GM12874 (cell line): Measurements from ENCODE around the gene EYS.

Source experiments
- TF ChIP-seq, protein P1 (sequence below): IDR thresholded peaks from 2 replicates; pipeline ENCODE4 v1.5.1; 2011; ENCODE audit warnings: low read depth, mild to moderate bottlenecking, control low read depth, low read length, moderate library complexity; ENCODE audit not compliant: insufficient read depth

The EYS gene

DNA sequence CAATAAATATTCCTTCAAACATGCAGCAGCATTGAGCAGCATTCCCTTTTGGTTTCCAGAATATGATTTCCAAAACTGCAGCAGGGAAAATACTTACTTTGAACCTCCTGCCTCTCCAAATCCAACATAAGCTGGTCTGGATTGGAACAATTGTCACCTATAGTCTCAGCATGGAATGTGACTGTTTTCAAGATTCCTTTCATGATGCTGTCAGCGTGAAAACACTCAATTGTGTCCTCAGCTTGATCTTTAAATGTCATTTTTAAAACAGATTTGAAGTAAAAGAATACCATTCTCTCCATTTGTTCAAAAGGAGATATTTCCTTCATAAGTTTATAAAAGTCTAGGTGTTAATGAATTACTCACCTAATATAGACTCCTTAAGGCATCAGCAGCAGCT lies 993.9 kb downstream of the EYS start:
- TF ChIP-seq, protein P1, sequence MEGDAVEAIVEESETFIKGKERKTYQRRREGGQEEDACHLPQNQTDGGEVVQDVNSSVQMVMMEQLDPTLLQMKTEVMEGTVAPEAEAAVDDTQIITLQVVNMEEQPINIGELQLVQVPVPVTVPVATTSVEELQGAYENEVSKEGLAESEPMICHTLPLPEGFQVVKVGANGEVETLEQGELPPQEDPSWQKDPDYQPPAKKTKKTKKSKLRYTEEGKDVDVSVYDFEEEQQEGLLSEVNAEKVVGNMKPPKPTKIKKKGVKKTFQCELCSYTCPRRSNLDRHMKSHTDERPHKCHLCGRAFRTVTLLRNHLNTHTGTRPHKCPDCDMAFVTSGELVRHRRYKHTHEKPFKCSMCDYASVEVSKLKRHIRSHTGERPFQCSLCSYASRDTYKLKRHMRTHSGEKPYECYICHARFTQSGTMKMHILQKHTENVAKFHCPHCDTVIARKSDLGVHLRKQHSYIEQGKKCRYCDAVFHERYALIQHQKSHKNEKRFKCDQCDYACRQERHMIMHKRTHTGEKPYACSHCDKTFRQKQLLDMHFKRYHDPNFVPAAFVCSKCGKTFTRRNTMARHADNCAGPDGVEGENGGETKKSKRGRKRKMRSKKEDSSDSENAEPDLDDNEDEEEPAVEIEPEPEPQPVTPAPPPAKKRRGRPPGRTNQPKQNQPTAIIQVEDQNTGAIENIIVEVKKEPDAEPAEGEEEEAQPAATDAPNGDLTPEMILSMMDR = no peak

DNA sequence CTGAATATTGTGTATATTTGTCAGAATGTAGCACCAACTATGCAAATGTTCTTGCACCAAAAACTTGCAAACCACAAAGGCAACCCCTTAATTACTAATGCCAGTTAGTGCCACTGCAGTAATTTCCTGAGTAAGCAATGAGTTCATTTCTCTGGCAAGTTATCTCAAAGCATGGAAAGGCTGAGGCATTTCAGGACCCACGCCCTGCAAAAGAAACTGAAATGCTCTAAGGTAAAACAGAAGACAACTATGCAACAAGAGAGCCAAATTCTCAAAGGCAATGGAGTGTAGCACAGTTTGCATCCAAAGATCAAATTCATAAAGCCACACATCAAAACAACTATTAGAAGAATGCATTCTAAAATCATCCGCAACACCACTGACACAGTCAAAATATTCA lies 994.4 kb downstream of the EYS start:
- TF ChIP-seq, protein P1 = no peak

DNA sequence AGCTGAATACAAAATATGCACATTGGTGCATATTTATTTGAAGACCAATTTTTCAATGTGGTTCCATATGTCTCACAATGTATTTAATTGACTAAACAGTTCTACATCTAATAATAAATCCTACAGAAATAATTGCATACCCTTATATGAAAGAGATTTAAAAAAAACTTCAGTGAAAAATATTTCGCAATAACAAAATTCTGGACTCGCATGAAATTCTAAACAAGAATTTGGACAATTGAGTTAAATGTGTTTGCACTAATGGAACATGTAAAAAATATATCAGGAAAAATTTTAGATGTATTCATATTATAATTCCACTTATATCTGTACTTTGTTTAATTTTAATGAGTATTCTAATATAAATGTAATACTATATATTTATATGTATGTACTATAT lies 1003.1 kb downstream of the EYS start:
- TF ChIP-seq, protein P1 = no peak

DNA sequence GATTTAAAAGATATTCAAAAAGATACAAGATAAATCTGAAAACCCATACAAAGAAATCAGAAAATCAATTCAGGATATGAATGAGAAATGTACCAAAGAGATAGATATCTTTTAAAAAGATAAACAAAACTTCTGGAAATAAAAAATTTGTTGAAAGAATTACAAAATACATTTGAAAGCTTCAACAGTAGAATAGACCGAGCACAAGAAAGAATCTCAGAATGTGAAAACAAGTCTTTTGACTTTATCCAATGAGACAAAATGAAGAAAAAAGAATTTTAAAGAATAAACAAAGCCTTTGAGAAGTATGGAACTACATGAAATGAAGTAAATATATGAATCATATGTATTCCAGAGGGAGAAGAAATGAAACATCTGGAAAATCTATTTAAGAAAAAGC lies 1011.0 kb downstream of the EYS start:
- TF ChIP-seq, protein P1 = no peak

DNA sequence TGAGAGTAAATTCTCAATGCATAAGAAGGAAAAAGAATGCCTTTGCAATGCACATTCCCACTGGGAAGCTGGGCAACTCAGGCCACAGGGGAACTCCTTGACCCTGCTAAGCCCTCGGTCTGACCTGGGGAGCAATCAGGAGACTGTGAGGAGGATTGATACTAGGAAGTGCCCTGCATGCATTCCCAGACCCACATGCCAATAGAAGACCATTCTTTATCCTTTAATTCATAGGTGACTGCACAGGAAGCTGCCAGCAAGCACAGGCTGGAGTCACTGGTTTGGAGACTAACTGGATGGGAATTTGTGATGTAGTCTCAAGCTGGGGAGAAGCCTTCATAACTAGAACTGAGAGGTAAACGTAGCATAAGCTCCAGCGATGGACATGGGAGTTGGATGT lies 1012.7 kb downstream of the EYS start:
- TF ChIP-seq, protein P1 = no peak

DNA sequence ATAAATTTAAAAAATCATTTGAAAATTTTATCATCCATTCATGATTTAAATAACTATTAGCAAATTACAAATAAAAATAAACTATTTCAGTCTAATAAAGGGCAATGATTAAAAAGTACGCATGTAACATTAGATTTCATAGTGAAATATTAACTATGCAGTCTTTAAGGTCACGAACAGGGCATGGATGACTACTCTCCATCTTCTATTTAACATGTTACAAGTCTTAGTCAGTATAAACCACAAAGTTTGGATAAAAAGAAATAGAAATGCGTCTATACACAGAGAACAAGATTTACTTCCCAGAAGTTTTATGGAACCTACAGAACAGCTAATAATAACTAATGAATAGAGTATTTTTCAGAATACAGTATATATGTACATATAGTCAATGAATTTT lies 1016.0 kb downstream of the EYS start:
- TF ChIP-seq, protein P1 = no peak

DNA sequence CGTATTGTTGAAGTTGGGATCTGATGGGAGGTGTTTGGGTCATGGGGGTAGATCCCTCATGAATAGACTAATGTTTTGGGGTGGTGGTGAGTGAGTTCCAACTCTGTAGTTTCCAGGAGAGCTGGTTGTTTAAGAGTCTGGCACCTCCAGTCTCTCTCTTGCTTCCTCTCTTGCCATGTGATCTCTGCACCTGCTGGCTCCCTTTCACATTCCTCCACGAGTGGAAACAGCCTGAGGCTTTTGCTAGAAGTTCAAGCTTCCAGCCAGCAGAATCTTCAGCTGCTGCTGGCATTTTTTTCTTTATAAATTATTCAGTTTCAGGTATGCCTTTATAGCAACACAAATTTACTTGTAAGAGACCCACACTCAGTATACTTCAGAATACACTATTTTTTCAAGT lies 1021.6 kb downstream of the EYS start:
- TF ChIP-seq, protein P1 = no peak

DNA sequence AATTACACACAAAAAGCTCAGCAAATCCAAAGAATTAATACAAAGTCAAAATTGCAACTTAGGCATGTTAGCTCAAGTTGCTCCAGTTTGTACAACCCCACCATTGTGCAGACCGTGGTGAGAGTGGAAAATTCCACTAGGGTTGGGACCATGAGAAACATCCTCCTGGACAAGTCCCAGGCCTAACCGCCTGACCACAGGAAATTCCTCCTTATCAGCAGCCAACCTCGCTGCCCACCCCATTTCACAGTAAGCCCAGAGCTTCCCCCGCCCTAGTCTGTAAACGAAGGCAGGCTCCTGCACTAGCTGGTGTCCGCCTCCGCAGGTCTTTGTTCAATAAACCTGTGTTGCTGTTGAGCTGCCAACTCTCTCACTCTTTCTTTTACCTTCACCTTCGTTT lies 1023.3 kb downstream of the EYS start:
- TF ChIP-seq, protein P1 = no peak
